H1 (cell line): ENCODE results near the gene RNASE9. TPM values are rescaled to one million over a fixed set of nuclear protein-coding genes. Genes with fewer than 3 reads are reported as not detected.

Source experiments
- CTCF ChIA-PET: fragments of 300-600 bp; sonication (Branson Sonifier 250); formaldehyde crosslinking; loops from one replicate; lab custom pipeline; 2021; ENCODE audit not compliant: partially characterized antibody; lab: Charles Lee
- POLR2A ChIA-PET: fragments of 300-600 bp; sonication (Branson Sonifier 250); formaldehyde crosslinking; loops from one replicate; lab custom pipeline; 2021; ENCODE audit warnings: inconsistent platforms; ENCODE audit not compliant: partially characterized antibody; lab: Charles Lee
- DNase-seq, 2 experiments: peaks; one replicate each; pipeline versions ENCODE4 v3.0.0 to v3.0.0-alpha.2; 2010 to 2022; ENCODE audit warnings: low spot score in 2 of 2, low read depth in 1 of 2, mixed read lengths in 1 of 2
- FAIRE-seq: peaks from 2 replicates; lab custom pipeline; 2011; peaks lifted over from hg19 to GRCh38; lab: Jason Lieb, UNC
- H2AFZ ChIP-seq: 2 replicates; pipeline ENCODE4 v1.8.1; 2012; ENCODE audit warnings: low read length, inconsistent platforms
- H2AK5ac ChIP-seq: 2 replicates; pipeline ENCODE4 v1.6.1; 2013; ENCODE audit warnings: low read depth, low read length
- H2BK120ac ChIP-seq: replicated peaks from 2 replicates; pipeline ENCODE3; 2013; ENCODE audit warnings: low read depth, low read length, inconsistent platforms
- H2BK12ac ChIP-seq: 2 replicates; pipeline ENCODE4 v1.6.1; 2013; ENCODE audit warnings: low read depth, low read length
- H2BK15ac ChIP-seq: 2 replicates; pipeline ENCODE4 v1.6.1; 2013; ENCODE audit warnings: low read length
- H2BK20ac ChIP-seq: 2 replicates; pipeline ENCODE4 v1.6.1; 2013; ENCODE audit warnings: low read length
- H2BK5ac ChIP-seq: 2 replicates; pipeline ENCODE4 v1.6.1; 2013; ENCODE audit warnings: low read depth, low read length
- H3K14ac ChIP-seq: 2 replicates; pipeline ENCODE4 v1.6.1; 2013; ENCODE audit warnings: inconsistent platforms; ENCODE audit not compliant: insufficient read length
- H3K18ac ChIP-seq: 2 replicates; pipeline ENCODE4 v1.6.1; 2013; ENCODE audit warnings: low read length; ENCODE audit errors: extremely low read depth
- H3K23ac ChIP-seq: 2 replicates; pipeline ENCODE4 v1.6.1; 2013; ENCODE audit warnings: inconsistent platforms; ENCODE audit not compliant: insufficient read length
- H3K23me2 ChIP-seq: 2 replicates; pipeline ENCODE4 v1.6.1; 2013; ENCODE audit warnings: low read depth, low read length
- H3K27ac ChIP-seq: 2 replicates; pipeline ENCODE4 v1.6.1; 2011; ENCODE audit warnings: low read depth, low read length, inconsistent platforms
- H3K27me3 ChIP-seq, 4 experiments: replicated peaks in 1 of 4; 1 replicate in 1 of 4; 2 replicates in 3 of 4; pipeline versions ENCODE4 v1.6.1 to v1.8.1; 2011 to 2013; ENCODE audit warnings: low read length in 3 of 4, mild to moderate bottlenecking in 3 of 4, inconsistent platforms in 2 of 4, mixed read lengths in 2 of 4, moderate library complexity in 1 of 4; ENCODE audit not compliant: control insufficient read depth in 3 of 4, insufficient read depth in 3 of 4; ENCODE audit errors: extremely low read depth in 1 of 4
- H3K36me3 ChIP-seq, 4 experiments: 2 replicates each; pipeline versions ENCODE4 v1.6.1 to v1.8.1; 2011 to 2013; ENCODE audit warnings: mild to moderate bottlenecking in 4 of 4, low read length in 3 of 4, moderate library complexity in 2 of 4, control low read depth in 1 of 4, inconsistent platforms in 1 of 4; ENCODE audit not compliant: insufficient read depth in 4 of 4, control insufficient read depth in 2 of 4
- H3K4ac ChIP-seq: replicated peaks from 2 replicates; pipeline ENCODE3; 2013; ENCODE audit warnings: low read length, low read depth, mixed read lengths, inconsistent platforms; ENCODE audit not compliant: insufficient read length
- H3K4me1 ChIP-seq, 4 experiments: replicated peaks in 1 of 4; 1 replicate in 1 of 4; 2 replicates in 3 of 4; pipeline versions ENCODE4 v1.6.1 to v1.8.1; 2011 to 2013; ENCODE audit warnings: low read length in 3 of 4, inconsistent platforms in 2 of 4, mixed read lengths in 1 of 4; ENCODE audit not compliant: insufficient read depth in 4 of 4, control insufficient read depth in 3 of 4
- H3K4me2 ChIP-seq, 2 experiments: 2 replicates each; pipeline versions ENCODE4 v1.6.1 to v1.8.1; 2011 to 2013; ENCODE audit warnings: low read depth in 2 of 2, low read length in 2 of 2, control low read depth in 1 of 2, inconsistent platforms in 1 of 2, mild to moderate bottlenecking in 1 of 2; ENCODE audit not compliant: insufficient read depth in 1 of 2
- H3K4me3 ChIP-seq, 4 experiments: fragments of 200-600, 300-600 bp in 1 of 4; sonication (generic), shearing (Covaris generic), sonication (Bioruptor Twin) in 1 of 4; 2 replicates each; pipeline versions ENCODE4 v1.5.1 to v1.8.1; 2011 to 2016; ENCODE audit warnings: low read length in 4 of 4, low read depth in 3 of 4, control low read depth in 2 of 4, inconsistent platforms in 2 of 4, mild to moderate bottlenecking in 2 of 4, mixed read lengths in 1 of 4, moderate library complexity in 1 of 4; ENCODE audit not compliant: insufficient read depth in 2 of 4; ENCODE audit errors: extremely low read depth in 1 of 4
- H3K56ac ChIP-seq: replicated peaks from 2 replicates; pipeline ENCODE3; 2013; ENCODE audit warnings: low read depth, mild to moderate bottlenecking, mixed read lengths, low read length, inconsistent platforms; ENCODE audit not compliant: insufficient read length
- H3K79me1 ChIP-seq: 2 replicates; pipeline ENCODE4 v1.6.1; 2013; ENCODE audit warnings: low read depth, low read length, control low read depth
- H3K79me2 ChIP-seq, 2 experiments: 2 replicates each; pipeline versions ENCODE4 v1.6.1 to v1.8.1; 2012 to 2013; ENCODE audit warnings: low read length in 2 of 2, mild to moderate bottlenecking in 2 of 2, inconsistent platforms in 1 of 2; ENCODE audit not compliant: insufficient read depth in 2 of 2, control insufficient read depth in 1 of 2
- H3K9ac ChIP-seq, 4 experiments: replicated peaks in 1 of 4; 1 replicate in 1 of 4; 2 replicates in 3 of 4; pipeline versions ENCODE4 v1.6.1 to v1.8.1; 2011 to 2013; ENCODE audit warnings: low read depth in 3 of 4, low read length in 3 of 4, control low read depth in 2 of 4, mild to moderate bottlenecking in 2 of 4, moderate library complexity in 2 of 4, inconsistent platforms in 1 of 4; ENCODE audit errors: extremely low read depth in 1 of 4
- H3K9me3 ChIP-seq, 2 experiments: 2 replicates each; pipeline versions ENCODE4 v1.6.1 to v1.8.1; 2012 to 2013; ENCODE audit warnings: mild to moderate bottlenecking in 2 of 2, moderate library complexity in 2 of 2, control low read depth in 1 of 2, inconsistent platforms in 1 of 2, low read depth in 1 of 2, low read length in 1 of 2, mixed read lengths in 1 of 2; ENCODE audit not compliant: insufficient read depth in 2 of 2
- H4K20me1 ChIP-seq, 2 experiments: replicated peaks in 1 of 2; 2 replicates each; pipeline versions ENCODE3 to v1.8.1; 2011 to 2013; ENCODE audit warnings: inconsistent platforms in 2 of 2, low read length in 2 of 2, mild to moderate bottlenecking in 1 of 2; ENCODE audit not compliant: insufficient read depth in 2 of 2, control insufficient read depth in 1 of 2
- H4K5ac ChIP-seq: 2 replicates; pipeline ENCODE4 v1.6.1; 2013; ENCODE audit warnings: low read length, low read depth, mixed read lengths, inconsistent platforms; ENCODE audit not compliant: insufficient read length
- H4K8ac ChIP-seq: 2 replicates; pipeline ENCODE4 v1.8.0; 2013; ENCODE audit warnings: mild to moderate bottlenecking, moderate library complexity, low read length, inconsistent platforms; ENCODE audit not compliant: insufficient read depth; ENCODE audit errors: extremely low read depth
- H4K91ac ChIP-seq: replicated peaks from 2 replicates; pipeline ENCODE3; 2013; ENCODE audit warnings: low read length, mixed read lengths, inconsistent platforms; ENCODE audit not compliant: insufficient read length
- FOSL1 ChIP-seq: IDR thresholded peaks from 2 replicates; pipeline ENCODE4 v1.6.1; 2011; ENCODE audit warnings: mild to moderate bottlenecking, low read depth, low read length, moderate library complexity; ENCODE audit not compliant: insufficient read depth
- GABPA ChIP-seq: IDR thresholded peaks from 2 replicates; pipeline ENCODE4 v1.6.1; 2011; ENCODE audit warnings: mild to moderate bottlenecking, low read length, moderate library complexity, borderline replicate concordance; ENCODE audit not compliant: insufficient read depth
- JUN ChIP-seq: IDR thresholded peaks from 2 replicates; pipeline ENCODE4 v1.6.1; 2011; ENCODE audit warnings: low read depth, mild to moderate bottlenecking, improper control_type of control experiment, low read length
- PHF8 ChIP-seq: fragments of 200-600 bp; sonication (generic); conservative IDR thresholded peaks from 2 replicates; pipeline ENCODE4 v1.7.1; 2012; ENCODE audit warnings: low read depth, mild to moderate bottlenecking, inconsistent platforms, low read length, moderate library complexity
- POU5F1 ChIP-seq: IDR thresholded peaks from 2 replicates; pipeline ENCODE4 v1.6.1; 2011; ENCODE audit warnings: low read depth, mild to moderate bottlenecking, low read length, moderate library complexity
- YY1 ChIP-seq: IDR thresholded peaks from 2 replicates; pipeline ENCODE4 v1.6.1; 2011; ENCODE audit warnings: low read depth, mild to moderate bottlenecking, low read length
- WGBS, 2 experiments: shearing (Covaris generic) in 1 of 2; methylation state at CpG; one replicate each; pipeline versions ENCODE4 v1.1.6 to v1.1.7; 2013 to 2015; ENCODE audit warnings: low lambda C conversion rate in 2 of 2, mixed read lengths in 2 of 2, inconsistent platforms in 1 of 2, low coverage in 1 of 2, missing lambda C conversion rate in 1 of 2; ENCODE audit not compliant: insufficient replicate concordance in 2 of 2, insufficient coverage in 1 of 2, insufficient read length in 1 of 2; ENCODE audit errors: extremely low coverage in 1 of 2, missing lambda C conversion rate in 1 of 2; 5-methylcytosine and 5-hydroxymethylcytosine counted together
- polyA plus RNA-seq, 7 experiments: library from polyadenylated mRNA; depleted of rRNA in 3 of 7; stranded (reverse) in 5 of 7; unstranded in 2 of 7; fragments of >200 nt in 5 of 7; fragments of 200-250 nt in 2 of 7; gene quantifications; 1 replicate in 5 of 7; 2 replicates in 1 of 7; 4 replicates in 1 of 7; pipeline versions ENCODE4 v1.2.1 to v1.2.3, GENCODE V29; 2011 to 2013; ENCODE audit warnings: missing spikeins in 2 of 7, mixed read lengths in 2 of 7
- total RNA-seq: library from RNA; stranded (reverse); fragmentation: NEBNext Ultra II Directional; extraction: Animal tissue kit (Norgen Biotek cat#: 25700); gene quantifications from 2 replicates; pipeline ENCODE4 v1.2.1, GENCODE V29; 2021

The RNASE9 gene
- total and polyA plus RNA-seq, 2 of the 8 experiments (the other 6 are each of a cell fraction or from before 2014, with no cell fraction given), result 0.06 TPM; not detected in 1

- H4K20me1 ChIP-seq, result no peaks in the 10 kb centered on the region
- 0 out of 2 replicates have a peak overlapping the region, but pooled peaks have one; percentile 32 for H2BK15ac ChIP-seq
- H3K4me1 ChIP-seq, result peaks cover 2 to 10% (median 4%) of the 10 kb centered on the region in 4 experiments; a peak in 5 of 7 replicates
- no peak overlapping the region for H2AK5ac ChIP-seq
- H3K9ac ChIP-seq, result no peak overlapping the region
- no peaks in the 10 kb centered on the region for H3K36me3 ChIP-seq
- FAIRE-seq (no peak), DNase-seq (no peak)
- no peak for TF ChIP-seq YY1
- TF ChIP-seq PHF8, result no peak
- no peak for TF ChIP-seq FOSL1
- TF ChIP-seq JUN, result no peak
- no peak for TF ChIP-seq GABPA
- TF ChIP-seq POU5F1, result no peak
- H2BK5ac ChIP-seq, result no peak overlapping the region
- no peak overlapping the region for H3K4me2 ChIP-seq
- H4K5ac ChIP-seq, result no peak overlapping the region
- H2BK120ac ChIP-seq, result peak overlapping the region; percentile 56
- H3K56ac ChIP-seq, result no peak overlapping the region
- 0 out of 2 replicates have a peak overlapping the region, but pooled peaks have one; percentile 48 for H2AFZ ChIP-seq
- no peak overlapping the region for H3K23ac ChIP-seq
- H3K18ac ChIP-seq, result no peak overlapping the region
- 91% methylated on average over 3 of the region's 3 CpGs; no CpG with 5 or more reads in 1 of the 2 experiments for WGBS, 2 experiments
- no peaks in the 10 kb centered on the region; the same call in 1 of the 2 replicates for H3K23me2 ChIP-seq
- H3K27ac ChIP-seq, result no peak overlapping the region
- H4K91ac ChIP-seq, result no peak overlapping the region
- peak overlapping the region; percentile 20; the same call in 1 of the 2 replicates for H2BK12ac ChIP-seq
- ChIA-PET CTCF (interaction anchor here (1.3 kb wide), 1 partner anchor 34 kb away, joined by 3 read pairs; no protein-coding TSS in a partner anchor), POLR2A (interaction anchor here (0.8 kb wide), 1 partner anchor 100 kb away, joined by 4 read pairs; no protein-coding TSS in a partner anchor)
- no peaks in the 10 kb centered on the region for H3K9me3 ChIP-seq
- peak overlapping the region; percentile 68; the same call in 1 of the 2 replicates for H2BK20ac ChIP-seq
- H3K27me3 ChIP-seq, result no peaks in the 10 kb centered on the region
- H3K4me3 ChIP-seq, result no peak overlapping the region
- no peaks in the 10 kb centered on the region for H3K79me1 ChIP-seq
- H3K79me2 ChIP-seq, result no peaks in the 10 kb centered on the region
- no peak overlapping the region for H3K4ac ChIP-seq
- no peak overlapping the region for H4K8ac ChIP-seq
- H3K14ac ChIP-seq, result no peak overlapping the region
Measured at GRCh38 chr14:20555845-20556244, 5.0 kb downstream of the RNASE9 start.
